ENCODE data around the gene HOXA9. TPM values are rescaled to one million over a fixed set of nuclear protein-coding genes. Genes with fewer than 3 reads are reported as not detected.
A peak's percentile ranks its signal among the peaks of the same experiment; 100 is the strongest.

HOXA9 gene
- total RNA-seq, 3 donors from 2014 or later: 7.5 to 18.4 (median 9.0) TPM

DNA sequence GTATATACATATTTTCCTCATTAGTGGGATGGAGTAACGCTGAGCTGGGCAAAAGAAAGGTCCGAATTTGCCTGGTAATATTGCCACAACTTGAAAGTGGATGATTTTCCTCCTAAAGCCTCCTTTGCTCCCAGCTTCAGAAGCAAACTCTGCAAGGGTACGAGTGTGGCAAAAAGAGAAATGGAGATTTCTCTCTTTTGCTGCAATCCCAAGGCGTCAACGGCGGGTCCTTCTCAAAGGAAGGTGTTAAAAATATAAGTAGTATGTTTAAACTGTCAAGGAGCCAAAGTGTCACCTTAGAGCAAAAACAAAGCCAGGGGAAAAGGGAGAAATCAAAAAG is 50.5 kb downstream of the HOXA9 start:
- no peak for DNase-seq (ENCODE audit: low spot score in 2 of 2)
- peak overlapping the region; percentile 28 to 90 (median 73) for H3K4me3 ChIP-seq
- intact Hi-C loops (cut with DNase I; ENCODE audit: low total_unique reads): no loop called here

DNA sequence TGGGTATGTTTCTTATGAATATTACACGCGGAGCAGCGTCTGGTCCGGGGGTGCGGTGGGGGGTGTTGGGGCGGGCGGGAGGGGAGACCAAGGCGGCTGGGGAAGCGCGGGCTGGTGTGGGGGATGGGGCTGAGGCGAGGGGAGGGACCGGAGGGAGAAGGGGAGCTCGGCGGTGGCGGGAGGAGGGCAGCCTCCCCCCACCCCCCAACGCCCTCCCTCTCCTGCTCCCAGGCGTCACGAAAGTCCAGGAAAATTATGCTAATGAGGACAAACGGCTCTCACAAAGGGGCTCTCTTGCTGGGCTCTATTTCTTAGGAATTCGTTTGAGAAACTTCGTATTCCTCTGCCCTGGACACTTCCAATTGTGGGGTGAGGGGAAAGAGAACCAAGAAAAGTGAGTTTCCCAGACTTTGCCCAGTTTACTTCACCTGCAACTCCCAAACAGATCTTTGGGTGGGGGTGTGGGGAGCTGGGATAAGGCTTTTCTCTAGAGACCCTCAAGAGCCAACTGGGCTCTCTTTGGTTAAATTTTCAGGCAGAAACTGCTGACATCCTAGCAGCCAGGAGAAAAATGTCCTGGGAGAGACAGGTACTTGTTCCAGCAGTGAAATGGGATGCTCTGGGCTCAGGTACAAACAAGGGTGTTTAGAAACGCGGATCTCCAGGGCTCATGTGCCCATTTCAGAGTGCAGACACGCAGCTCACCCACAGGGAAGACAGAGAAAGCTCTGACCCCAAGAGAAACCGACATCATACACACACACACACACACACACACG is 51.2 kb downstream of the HOXA9 start:
- peak overlapping the region; percentile 54 to 90 (median 73) for H3K4me3 ChIP-seq
- intact Hi-C loops (cut with DNase I; ENCODE audit: low total_unique reads): no loop called here
- no peaks in the 10 kb centered on the region for H3K27me3 ChIP-seq
- H3K27ac ChIP-seq: peak overlapping the region; percentile 98 to 100
- TF ChIP-seq POLR2AphosphoS5 (IDR thresholded peaks at IDR 0.05): no peak
- TF ChIP-seq, protein P1, sequence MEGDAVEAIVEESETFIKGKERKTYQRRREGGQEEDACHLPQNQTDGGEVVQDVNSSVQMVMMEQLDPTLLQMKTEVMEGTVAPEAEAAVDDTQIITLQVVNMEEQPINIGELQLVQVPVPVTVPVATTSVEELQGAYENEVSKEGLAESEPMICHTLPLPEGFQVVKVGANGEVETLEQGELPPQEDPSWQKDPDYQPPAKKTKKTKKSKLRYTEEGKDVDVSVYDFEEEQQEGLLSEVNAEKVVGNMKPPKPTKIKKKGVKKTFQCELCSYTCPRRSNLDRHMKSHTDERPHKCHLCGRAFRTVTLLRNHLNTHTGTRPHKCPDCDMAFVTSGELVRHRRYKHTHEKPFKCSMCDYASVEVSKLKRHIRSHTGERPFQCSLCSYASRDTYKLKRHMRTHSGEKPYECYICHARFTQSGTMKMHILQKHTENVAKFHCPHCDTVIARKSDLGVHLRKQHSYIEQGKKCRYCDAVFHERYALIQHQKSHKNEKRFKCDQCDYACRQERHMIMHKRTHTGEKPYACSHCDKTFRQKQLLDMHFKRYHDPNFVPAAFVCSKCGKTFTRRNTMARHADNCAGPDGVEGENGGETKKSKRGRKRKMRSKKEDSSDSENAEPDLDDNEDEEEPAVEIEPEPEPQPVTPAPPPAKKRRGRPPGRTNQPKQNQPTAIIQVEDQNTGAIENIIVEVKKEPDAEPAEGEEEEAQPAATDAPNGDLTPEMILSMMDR (IDR thresholded peaks at IDR 0.05): peak in 1 of 3 donors; percentile 18
- peaks cover 0 to 3% of the 10 kb centered on the region in 2 donors for H3K4me1 ChIP-seq
- peak in 1 of 2 donors; percentile 64 for DNase-seq (ENCODE audit: low spot score in 2 of 2)
- no peaks in the 10 kb centered on the region for H3K36me3 ChIP-seq
- no peaks in the 10 kb centered on the region for H3K9me3 ChIP-seq

More for the DNA sequence above, 50.5 kb downstream of the HOXA9 start:
- H3K36me3 ChIP-seq: no peaks in the 10 kb centered on the region
- TF ChIP-seq POLR2A (IDR thresholded peaks at IDR 0.05): no peak
- TF ChIP-seq POLR2AphosphoS5 (IDR thresholded peaks at IDR 0.05): no peak
- TF ChIP-seq, protein P1 (IDR thresholded peaks at IDR 0.05): no peak
- H3K4me1 ChIP-seq: peaks cover 0 to 3% of the 10 kb centered on the region in 2 donors
- no peaks in the 10 kb centered on the region for H3K9me3 ChIP-seq
- no peaks in the 10 kb centered on the region for H3K27me3 ChIP-seq
- peak overlapping the region; percentile 98 to 100 for H3K27ac ChIP-seq

DNA sequence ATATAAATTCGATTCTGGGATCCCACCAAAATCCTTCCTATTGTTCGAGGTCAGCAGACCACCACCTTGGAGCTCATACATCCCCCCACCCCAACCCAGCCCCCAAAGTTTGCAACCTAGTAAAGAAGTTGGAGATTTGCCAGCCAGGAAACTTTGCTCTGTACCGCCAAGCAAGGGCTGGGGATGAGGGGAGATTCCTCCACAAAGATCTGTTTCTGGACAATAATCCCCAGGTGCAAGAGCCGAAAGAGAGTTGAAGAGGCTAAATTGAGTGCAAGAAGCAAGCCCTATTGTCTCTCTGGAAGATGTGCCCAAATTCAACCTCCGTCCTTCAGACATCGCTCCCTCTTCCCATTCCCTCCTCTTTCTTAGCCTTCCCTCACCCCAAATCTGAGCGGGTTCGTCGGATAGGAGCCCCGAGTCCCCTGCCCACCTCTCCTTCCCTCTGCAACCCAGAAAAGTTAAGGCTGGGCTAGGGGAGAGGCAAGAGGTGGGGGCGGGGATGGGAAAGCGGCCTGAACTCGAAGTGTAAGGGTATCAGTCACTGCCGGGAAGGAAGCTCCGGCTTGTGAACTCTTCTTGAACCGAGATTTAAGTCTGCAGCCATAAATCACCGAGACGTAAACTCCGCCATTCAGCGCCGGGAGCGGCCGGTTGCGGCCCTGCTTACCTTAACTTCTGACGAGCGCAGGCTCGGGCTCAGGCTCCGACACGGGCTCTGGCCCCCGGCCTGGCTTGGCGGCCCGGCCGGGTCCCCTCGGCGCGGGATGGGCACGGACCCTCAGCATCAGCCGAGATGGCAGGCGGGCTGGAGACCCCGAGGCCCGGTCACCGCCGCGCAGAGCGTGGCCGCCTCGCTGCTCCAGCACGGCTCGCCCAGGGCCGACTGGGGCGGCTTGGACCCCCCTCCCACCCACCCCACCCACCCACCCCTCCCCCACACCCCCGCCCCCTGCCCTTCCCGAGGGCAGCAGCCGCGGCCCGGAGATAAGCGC is 52.1 kb downstream of the HOXA9 start:
- H3K4me1 ChIP-seq: no peaks in the 10 kb centered on the region
- intact Hi-C loops (cut with DNase I; ENCODE audit: low total_unique reads): no loop called here
- H3K4me3 ChIP-seq: peak overlapping the region; percentile 54 to 90 (median 73)
- no peaks in the 10 kb centered on the region for H3K27me3 ChIP-seq
- peak overlapping the region; percentile 98 to 100 for H3K27ac ChIP-seq
- H3K36me3 ChIP-seq: no peaks in the 10 kb centered on the region
- TF ChIP-seq POLR2A (IDR thresholded peaks at IDR 0.05) (no peak), POLR2AphosphoS5 (IDR thresholded peaks at IDR 0.05) (peak; percentile 40 to 57 (median 48))
- TF ChIP-seq, protein P1 (IDR thresholded peaks at IDR 0.05): no peak
- DNase-seq (ENCODE audit: low spot score in 2 of 2): peak in 1 of 2 donors; percentile 23
- H3K9me3 ChIP-seq: no peaks in the 10 kb centered on the region

Other genes starting within 250 kb of the HOXA9 start
- gene HOXA1, start 69.5 kb downstream of the HOXA9 start, total RNA-seq: under 1 TPM; 0.33 to 0.80 (median 0.44) TPM
- 1 to 10 TPM in 2 of 3 donors, under 1 TPM in 1; 0.80 to 5.4 (median 1.3) TPM for gene HOXA2, start 62.9 kb downstream of the HOXA9 start, total RNA-seq
- 1 to 10 TPM in 2 of 3 donors, under 1 TPM in 1; 0.80 to 2.8 (median 2.0) TPM for gene HOXA4, start 34.8 kb downstream of the HOXA9 start, total RNA-seq
- gene HOXA5, start 21.9 kb downstream of the HOXA9 start, total RNA-seq: 10 to 100 TPM; 11.5 to 48.7 (median 22.6) TPM
- 10 to 100 TPM in 1 of 3 donors, 1 to 10 TPM in 2; 7.9 to 16.0 (median 9.0) TPM for gene HOXA6, start 17.8 kb downstream of the HOXA9 start, total RNA-seq
- 1 to 10 TPM; 4.5 to 6.4 (median 4.6) TPM for gene HOXA3, start 13.0 kb downstream of the HOXA9 start, total RNA-seq
- gene HOXA7, start 8.9 kb downstream of the HOXA9 start, total RNA-seq: 1 to 10 TPM; 4.6 to 8.8 (median 6.2) TPM
- gene HOXA10, start 8.8 kb upstream of the HOXA9 start, total RNA-seq: 10 to 100 TPM in 1 of 3 donors, 1 to 10 TPM in 2; 2.3 to 21.1 (median 5.2) TPM
- gene HOXA11, start 19.7 kb upstream of the HOXA9 start, total RNA-seq: 1 to 10 TPM in 1 of 3 donors, not detected in 2; 1.9 TPM
- under 1 TPM in 2 of 3 donors, not detected in 1; 0.16 to 0.33 TPM for gene HOXA13, start 34.6 kb upstream of the HOXA9 start, total RNA-seq
- not detected for gene EVX1, start 77.3 kb upstream of the HOXA9 start, total RNA-seq